ENCODE results near the gene SUGCT. TPM values are rescaled to one million over a fixed set of nuclear protein-coding genes. Genes with fewer than 3 reads are reported as not detected.
A peak's percentile ranks its signal among the peaks of the same experiment; 100 is the strongest.
"Not testable (repeated sequence)": the region's sequence is repeated elsewhere in the genome, so short reads cannot be mapped to it uniquely, and the experiment has no call there.

Gene SUGCT
- total RNA-seq, 1 donor from 2014 or later = 1.0 TPM

DNA sequence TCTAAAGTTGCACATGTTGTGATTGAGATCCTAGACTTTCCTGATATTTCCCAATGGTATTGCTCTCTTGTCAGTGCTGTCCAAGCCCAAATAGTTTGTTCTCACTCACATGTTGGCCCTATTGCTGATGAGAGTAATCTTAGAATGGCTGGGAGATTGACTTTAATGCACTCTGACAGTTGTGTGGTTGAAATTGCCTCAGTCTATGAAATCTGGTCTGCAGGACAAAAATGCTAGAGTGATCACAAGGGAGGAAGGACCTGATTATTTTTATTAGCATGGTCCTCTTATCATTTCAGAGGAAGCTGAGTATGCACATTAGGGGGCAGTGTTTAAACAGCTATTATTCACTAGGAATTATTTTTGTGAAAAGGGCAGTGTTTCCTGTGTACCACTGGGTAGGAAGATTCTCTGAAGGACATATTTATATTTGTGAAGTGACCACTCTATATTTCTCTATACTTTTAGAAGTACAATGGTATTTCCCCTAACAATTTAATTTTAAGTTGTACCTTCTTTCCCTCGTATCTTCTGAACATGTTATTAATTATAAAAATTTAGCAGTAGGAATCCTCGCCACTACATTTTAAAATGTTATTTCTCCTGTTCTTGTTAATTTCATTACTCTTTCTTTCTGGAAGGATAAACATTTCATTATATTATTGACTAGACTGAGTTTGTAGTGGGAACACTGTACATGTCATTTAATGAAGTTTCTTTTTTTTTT, 64.4 kb downstream of the SUGCT start:
- peak in 1 of 2 donors; percentile 47 for DNase-seq (ENCODE audit: low read depth in 2 of 2)

GRCh38 chr7:40200791-40201190, 66.0 kb downstream of the SUGCT start:
- DNase-seq (ENCODE audit: low read depth in 2 of 2) = no peak

DNA sequence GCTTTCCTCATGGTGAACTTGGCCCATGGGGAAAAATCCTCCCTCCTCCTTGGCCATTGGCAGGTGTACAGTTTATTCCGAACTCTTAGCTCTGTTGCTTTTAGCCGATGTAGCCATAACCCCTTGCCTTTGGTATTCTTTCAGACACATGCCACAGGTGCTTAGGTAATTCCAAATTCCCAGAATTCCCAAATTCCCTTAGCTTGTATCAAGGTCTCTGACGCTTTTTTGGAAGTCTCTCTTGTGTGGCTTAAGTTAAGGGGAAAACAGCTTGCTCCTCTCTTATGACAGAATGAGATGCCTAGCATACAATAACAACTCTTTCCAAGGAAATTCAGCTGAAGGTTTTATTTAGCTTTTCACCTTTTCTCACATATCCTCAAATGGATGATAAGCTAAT, 68.0 kb downstream of the SUGCT start:
- DNase-seq (ENCODE audit: low read depth in 2 of 2) = no peak

GRCh38 chr7:40204581-40204980, 69.8 kb downstream of the SUGCT start:
- DNase-seq (ENCODE audit: low read depth in 2 of 2) = no peak

GRCh38 chr7:40205992-40206391, 71.2 kb downstream of the SUGCT start:
- no peak for DNase-seq (ENCODE audit: low read depth in 2 of 2)

DNA sequence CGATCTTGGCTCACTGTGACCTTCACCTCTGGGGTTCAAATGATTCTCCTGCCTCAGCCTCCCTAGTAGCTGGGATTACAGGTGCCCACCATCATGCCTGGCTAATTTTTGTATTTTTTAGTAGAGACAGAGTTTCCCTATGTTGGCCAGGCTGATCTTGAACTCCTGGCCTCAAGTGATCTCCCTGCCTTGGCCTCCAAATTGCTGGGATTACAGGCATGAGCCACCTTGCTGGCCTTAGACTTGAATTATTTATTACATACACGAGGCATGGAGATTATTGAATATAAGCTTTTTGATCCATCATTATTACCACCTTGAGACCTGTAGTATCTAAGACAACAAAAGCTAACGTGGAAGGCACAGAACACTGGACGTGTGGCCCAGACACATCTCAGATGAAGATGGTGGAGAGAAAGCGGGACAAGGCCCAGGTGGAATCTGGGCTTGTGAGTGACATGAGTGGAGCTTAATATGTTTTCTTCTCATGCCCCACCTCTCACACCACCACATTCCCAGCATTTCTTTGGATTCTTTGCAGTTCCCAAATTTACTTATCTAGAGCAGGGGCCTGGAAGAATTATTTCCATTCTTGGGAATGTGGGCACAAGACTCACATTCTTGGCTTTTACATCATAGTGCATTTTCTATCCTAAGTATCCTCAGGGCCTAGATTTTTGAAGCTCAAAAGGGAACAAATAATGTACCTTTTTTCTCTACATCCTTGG, 76.6 kb downstream of the SUGCT start:
- peak in 1 of 2 donors; percentile 33 for DNase-seq (ENCODE audit: low read depth in 2 of 2)

DNA sequence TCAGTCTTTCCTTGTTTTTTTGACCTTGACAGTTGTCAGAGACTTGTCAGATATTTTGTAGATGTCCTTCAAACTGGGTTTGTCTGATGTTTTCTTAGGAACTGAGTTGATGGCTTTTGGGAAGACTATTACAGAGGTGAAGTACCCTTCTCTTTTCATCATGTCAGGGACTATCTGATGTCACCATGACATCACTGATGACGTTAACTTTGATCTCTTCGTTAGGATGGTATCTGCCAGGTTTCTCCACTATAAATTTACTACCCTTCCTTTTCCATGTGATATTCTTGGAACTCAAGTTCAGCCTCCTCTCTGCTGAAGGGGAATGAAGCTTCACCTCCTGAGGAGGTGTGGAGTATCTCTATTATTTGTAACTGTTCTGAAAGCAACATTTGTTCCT, 78.5 kb downstream of the SUGCT start:
- DNase-seq (ENCODE audit: low read depth in 2 of 2) = no peak

- no peak for DNase-seq (ENCODE audit: low read depth in 2 of 2)
Measured at GRCh38 chr7:40213856-40214255, 79.1 kb downstream of the SUGCT start.

DNA sequence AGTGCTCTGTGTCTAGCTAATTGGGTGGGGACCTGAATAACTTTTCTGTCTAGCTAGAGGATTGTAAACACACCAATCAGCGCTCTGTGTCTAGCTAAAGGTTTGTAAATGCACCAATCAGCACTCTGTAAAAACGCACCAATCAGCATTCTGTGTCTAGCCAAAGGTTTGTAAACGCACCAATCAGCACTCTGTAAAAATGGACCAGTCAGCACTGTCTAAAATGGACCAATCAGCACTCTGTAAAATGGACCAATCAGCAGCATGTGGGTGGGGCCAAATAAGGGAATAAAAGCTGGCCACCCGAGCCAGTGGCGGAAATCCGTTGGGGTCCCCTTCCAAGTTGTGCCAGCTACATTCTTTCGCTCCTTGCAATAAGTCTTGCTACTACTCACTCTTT, 83.8 kb downstream of the SUGCT start:
- not testable (repeated sequence) for DNase-seq (ENCODE audit: low read depth in 2 of 2)

DNA sequence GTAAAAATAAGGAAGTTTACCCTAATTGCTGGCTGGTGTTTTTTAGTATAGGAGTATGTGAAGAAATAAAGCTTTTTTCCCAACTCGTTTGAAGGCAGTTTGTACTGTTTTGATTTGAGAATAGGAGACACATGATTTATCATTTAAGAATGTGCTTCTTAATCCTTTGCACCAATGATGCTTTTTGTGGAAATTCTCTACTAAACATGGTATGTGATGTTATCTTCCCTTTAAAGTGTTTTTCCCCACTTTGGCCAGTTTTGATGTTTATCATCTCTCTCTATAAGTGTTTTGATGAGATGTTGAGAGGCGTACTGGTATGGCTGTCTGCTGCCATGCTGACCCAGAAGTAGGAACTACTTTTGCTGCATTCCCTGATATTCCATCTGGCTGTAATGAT, 85.1 kb downstream of the SUGCT start:
- peak in 1 of 2 donors; percentile 17 for DNase-seq (ENCODE audit: low read depth in 2 of 2)

DNA sequence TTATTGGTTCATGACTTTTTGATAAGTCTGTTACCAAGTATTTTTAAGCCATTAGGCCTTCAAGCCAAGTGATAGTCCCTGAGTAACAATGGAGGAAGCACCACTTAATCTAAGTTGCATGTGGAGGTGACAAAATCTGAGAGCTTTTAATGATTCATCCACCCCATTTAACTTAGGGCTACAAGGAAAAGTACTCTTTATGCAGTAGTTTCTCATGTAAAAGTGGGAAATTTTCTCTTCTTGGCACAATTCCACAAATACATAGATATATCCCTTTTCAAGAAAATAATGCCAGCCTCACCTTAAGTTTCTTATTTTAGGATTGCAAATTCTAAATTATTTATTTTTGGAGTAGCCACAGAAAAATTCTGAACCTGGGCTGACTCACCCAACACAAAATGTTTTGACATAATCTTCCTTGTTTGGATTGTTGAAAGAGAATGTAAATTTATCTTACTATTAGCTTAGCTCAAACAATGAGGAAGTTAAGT, 85.7 kb downstream of the SUGCT start:
- peak in 1 of 2 donors; percentile 13 for DNase-seq (ENCODE audit: low read depth in 2 of 2)

GRCh38 chr7:40221836-40222235, 87.0 kb downstream of the SUGCT start:
- peak in 1 of 2 donors; percentile 35 for DNase-seq (ENCODE audit: low read depth in 2 of 2)

DNA sequence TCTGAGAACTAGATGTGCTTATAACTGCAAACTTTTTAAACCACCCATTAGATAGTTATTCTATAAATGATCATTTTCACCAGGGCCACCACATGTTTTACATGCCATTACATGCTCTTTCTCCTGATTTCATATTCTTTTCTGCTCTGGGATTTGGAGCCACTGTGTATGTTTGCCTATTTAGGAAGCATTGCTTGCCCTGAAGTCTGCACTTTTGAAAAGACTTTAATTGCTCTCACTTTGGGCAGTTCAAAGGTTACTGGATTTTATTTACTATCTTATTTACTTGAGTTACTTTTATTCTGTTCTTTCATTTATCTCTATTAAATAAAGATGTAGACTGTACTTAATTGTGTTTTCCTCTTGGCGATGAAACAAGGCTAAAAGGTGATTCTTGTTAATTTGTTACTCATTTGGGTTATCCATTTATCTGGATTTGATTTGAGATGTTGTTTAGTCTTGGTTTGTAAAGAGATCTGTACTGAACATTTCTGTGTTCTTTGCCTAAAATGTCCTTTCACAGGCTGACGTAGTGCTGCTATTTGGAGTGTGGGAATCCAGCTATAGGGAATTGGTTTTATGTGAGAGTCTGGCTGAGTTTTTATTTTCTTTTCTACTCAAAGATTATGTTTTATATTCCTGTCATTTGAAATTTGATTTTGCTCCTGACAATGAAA, 88.8 kb downstream of the SUGCT start:
- DNase-seq (ENCODE audit: low read depth in 2 of 2) = no peak

- DNase-seq (ENCODE audit: low read depth in 2 of 2) = no peak
Measured at GRCh38 chr7:40230101-40230500, 95.3 kb downstream of the SUGCT start.

DNA sequence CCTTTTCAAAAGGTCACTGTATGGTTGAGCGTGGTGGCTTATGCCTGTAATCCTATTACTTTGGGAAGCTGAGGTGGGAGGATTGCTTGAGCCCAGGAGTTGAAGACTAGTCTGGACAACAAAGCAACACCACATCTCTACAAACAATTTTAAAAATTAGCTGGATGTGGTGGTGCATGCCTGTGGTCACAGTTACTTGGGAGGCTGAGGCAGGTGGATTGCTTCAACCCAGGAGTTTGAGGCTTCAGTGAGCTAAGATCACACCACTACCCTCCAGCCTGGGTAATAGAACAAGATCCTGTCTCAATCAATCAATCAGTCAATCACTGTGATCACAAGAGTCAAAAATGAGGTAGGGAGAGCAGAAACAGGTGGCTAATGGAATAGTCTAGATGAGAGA, 97.0 kb downstream of the SUGCT start:
- DNase-seq (ENCODE audit: low read depth in 2 of 2) = no peak

DNA sequence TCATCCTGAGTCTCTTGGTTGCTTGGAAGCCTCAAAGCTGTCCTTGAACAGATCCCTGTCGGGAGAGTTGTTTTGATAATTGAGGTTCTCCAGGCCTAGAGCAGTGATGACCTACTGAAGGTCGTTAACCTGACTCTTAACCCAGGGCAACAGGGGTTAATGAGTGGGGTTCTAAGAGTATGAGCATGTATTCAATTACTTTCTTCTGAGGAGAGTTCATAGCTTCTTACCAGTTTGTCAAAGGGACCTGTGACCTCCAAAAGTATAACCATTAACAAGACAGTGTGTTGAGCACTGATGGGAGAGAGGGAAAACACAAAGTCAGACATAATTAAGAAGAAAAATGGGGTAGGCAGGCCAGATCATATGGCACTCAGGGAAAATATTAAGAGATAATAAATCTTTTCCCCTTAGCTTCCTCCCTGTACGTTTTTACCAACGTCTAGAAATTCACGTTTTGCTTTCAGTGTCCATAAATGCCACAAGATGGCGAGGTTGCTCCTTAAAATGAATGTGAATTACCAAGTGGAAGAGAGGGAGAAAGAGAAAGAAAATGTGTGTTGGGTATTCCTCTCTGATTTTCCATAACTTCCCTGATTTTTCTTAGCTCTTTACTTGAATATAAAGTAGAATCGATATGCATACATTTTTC, 97.6 kb downstream of the SUGCT start:
- peak; percentile 52 to 72 for DNase-seq (ENCODE audit: low read depth in 2 of 2)

DNA sequence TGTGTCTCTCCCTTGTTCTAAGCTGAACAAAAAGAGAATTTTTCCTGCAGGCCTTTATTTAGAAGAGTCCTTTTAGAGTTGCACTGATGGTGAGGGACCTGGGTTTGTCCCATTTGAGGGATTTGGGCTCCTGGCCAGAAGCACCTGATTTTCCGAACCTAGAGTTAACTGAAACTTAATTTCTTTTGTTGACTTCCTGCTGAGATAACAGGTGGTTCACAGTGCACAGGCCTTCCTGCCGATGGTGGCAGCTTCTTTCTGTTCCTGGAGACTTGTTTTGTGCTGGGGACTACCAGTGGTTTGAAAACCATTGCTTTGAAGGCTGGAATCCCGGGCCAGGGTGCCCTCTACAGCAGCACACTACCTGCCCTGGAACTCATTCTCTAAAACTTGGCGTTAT, 99.2 kb downstream of the SUGCT start:
- no peak for DNase-seq (ENCODE audit: low read depth in 2 of 2)

- no peak for DNase-seq (ENCODE audit: low read depth in 2 of 2)
Measured at GRCh38 chr7:40234666-40235065, 99.9 kb downstream of the SUGCT start.

DNA sequence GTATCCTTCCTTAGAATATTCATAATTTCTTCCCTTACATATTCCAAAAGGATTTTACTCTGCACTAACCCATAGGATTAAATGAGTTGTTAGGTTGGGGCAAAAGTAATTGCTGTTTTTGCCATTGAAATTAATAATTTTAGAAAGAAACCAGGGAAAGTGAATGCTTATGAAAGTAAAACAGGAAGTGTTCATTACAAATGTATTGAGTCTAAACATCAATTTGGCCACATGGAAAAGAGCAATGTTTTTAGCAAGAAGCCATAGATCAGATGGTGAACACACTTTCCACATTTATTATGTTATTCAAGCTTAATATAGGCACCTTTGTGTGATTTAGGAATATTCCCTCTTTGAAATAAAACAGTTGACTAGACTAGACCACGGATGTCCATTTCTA, 102.9 kb downstream of the SUGCT start:
- DNase-seq (ENCODE audit: low read depth in 2 of 2) = no peak

GRCh38 chr7:40239755-40240303, 105.0 kb downstream of the SUGCT start:
- no peak for DNase-seq (ENCODE audit: low read depth in 2 of 2)

- no peak for DNase-seq (ENCODE audit: low read depth in 2 of 2)
Measured at GRCh38 chr7:40243076-40243475, 108.3 kb downstream of the SUGCT start.

GRCh38 chr7:40244226-40244625, 109.4 kb downstream of the SUGCT start:
- DNase-seq (ENCODE audit: low read depth in 2 of 2) = peak in 1 of 2 donors; percentile 59
